ENCODE results near the gene EIF2B1. TPM values are rescaled to one million over a fixed set of nuclear protein-coding genes. Genes with fewer than 3 reads are reported as not detected.

The EIF2B1 gene
- total RNA-seq, 1 experiment from 2014 or later = 51.0 TPM

DNA sequence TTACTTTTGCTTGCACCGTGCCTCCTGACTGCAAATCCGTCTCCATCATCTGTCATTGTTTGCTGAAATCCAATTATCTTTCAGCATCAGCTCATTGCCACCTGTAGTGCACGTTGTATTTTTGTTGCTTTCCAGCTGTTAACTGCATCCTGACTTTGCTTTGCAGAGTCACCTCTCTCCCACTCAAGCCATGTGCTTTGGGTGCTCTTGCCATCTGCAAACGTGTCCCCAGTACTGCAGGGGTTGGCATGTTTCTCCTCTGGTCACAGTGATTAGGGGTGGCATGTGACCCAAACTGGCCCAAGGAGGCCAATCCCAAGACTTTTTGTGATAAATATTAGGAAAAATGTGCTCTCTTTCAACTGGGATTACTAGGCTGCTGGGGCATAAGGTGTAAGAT is 59.6 kb downstream of the EIF2B1 start:
- Histone ChIP-seq H3K9ac (ENCODE audit: low read length) (no peak overlapping the region), H3K9me3 (ENCODE audit: low read length) (no peaks in the 10 kb centered on the region), H3K4me1 (ENCODE audit: low read length) (peaks cover 3% of the 10 kb centered on the region; the same call in 1 of the 2 replicates), H3K4me2 (ENCODE audit: low read depth, low read length, poor library complexity, severe bottlenecking) (no peak overlapping the region), H3K4me3 (ENCODE audit: low read length) (no peak overlapping the region), H3K27ac (ENCODE audit: low read length) (no peak overlapping the region), H3K9me2 (replicated peaks; ENCODE audit: insufficient read depth, low read length) (no peaks in the 10 kb centered on the region), H4K20me1 (ENCODE audit: insufficient read depth, low read depth, low read length) (no peaks in the 10 kb centered on the region), H2AFZ (ENCODE audit: low read length) (no peak overlapping the region), H3K27me3 (ENCODE audit: low read length) (no peaks in the 10 kb centered on the region; the same call in 1 of the 2 replicates), H3K79me2 (ENCODE audit: low read length) (no peaks in the 10 kb centered on the region), H3K36me3 (ENCODE audit: insufficient read depth, low read length) (no peaks in the 10 kb centered on the region)
- DNase-seq = no peak

DNA sequence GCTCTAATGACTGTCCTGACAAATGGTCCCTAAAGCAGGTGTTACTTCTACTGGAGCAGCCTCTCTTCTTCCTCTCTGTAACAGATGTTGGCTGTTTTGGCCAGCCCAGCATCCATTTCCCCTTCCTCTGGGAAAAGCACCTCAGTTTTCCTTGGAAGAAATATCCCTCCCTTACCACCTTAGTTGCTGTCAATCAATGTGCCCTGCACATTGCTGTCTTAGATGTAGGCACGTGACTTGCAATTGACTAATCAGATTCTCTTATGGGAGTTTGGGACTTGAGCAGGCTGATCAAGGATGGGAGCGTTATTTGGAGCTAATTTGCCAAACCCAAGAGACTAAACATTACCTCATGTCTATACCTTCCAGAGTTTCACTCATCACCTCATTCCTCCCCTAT is 61.1 kb downstream of the EIF2B1 start:
- no peaks in the 10 kb centered on the region for H3K9me3 ChIP-seq (ENCODE audit: low read length)
- H3K4me2 ChIP-seq (ENCODE audit: low read depth, low read length, poor library complexity, severe bottlenecking) = no peak overlapping the region
- H3K27ac ChIP-seq (ENCODE audit: low read length) = no peak overlapping the region
- peaks cover 3% of the 10 kb centered on the region; the same call in 1 of the 2 replicates for H3K4me1 ChIP-seq (ENCODE audit: low read length)
- no peaks in the 10 kb centered on the region for H3K9me2 ChIP-seq (replicated peaks; ENCODE audit: insufficient read depth, low read length)
- H3K9ac ChIP-seq (ENCODE audit: low read length) = no peak overlapping the region
- H3K36me3 ChIP-seq (ENCODE audit: insufficient read depth, low read length) = no peaks in the 10 kb centered on the region
- no peaks in the 10 kb centered on the region; the same call in 1 of the 2 replicates for H3K27me3 ChIP-seq (ENCODE audit: low read length)
- DNase-seq = no peak
- no peaks in the 10 kb centered on the region for H3K79me2 ChIP-seq (ENCODE audit: low read length)
- H2AFZ ChIP-seq (ENCODE audit: low read length) = no peak overlapping the region
- H3K4me3 ChIP-seq (ENCODE audit: low read length) = no peak overlapping the region
- no peaks in the 10 kb centered on the region for H4K20me1 ChIP-seq (ENCODE audit: insufficient read depth, low read depth, low read length)

DNA sequence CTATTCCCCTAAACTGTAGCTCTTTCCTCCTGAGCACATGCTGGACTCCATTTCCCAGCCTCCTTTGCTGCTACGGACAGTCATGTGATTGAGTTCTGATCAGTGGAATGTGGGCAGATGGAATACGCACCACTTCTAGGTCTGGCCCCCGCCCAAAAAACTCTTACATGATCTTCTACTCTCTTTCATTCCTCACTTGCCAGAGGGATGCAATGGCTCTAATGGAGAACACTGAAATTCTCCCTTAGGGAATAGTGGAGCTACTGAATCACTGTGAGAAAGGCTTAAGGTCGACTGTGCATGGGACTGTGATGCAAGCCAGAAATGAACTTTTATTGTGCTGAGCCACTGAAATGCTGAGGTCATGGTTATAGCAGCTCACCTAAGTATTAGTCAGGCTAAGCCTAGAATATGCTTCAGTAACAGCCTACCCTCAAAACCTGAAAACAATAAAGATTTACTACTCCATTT is 62.1 kb downstream of the EIF2B1 start:
- H3K4me3 ChIP-seq (ENCODE audit: low read length) = no peak overlapping the region
- DNase-seq = no peak
- H3K27me3 ChIP-seq (ENCODE audit: low read length) = no peaks in the 10 kb centered on the region; the same call in 1 of the 2 replicates
- H3K4me1 ChIP-seq (ENCODE audit: low read length) = peaks cover 3% of the 10 kb centered on the region; the same call in 1 of the 2 replicates
- H3K79me2 ChIP-seq (ENCODE audit: low read length) = no peaks in the 10 kb centered on the region
- H3K9me2 ChIP-seq (replicated peaks; ENCODE audit: insufficient read depth, low read length) = no peaks in the 10 kb centered on the region
- H3K36me3 ChIP-seq (ENCODE audit: insufficient read depth, low read length) = no peaks in the 10 kb centered on the region
- H3K9me3 ChIP-seq (ENCODE audit: low read length) = no peaks in the 10 kb centered on the region
- H2AFZ ChIP-seq (ENCODE audit: low read length) = peak overlapping the region; percentile 91; the same call in 1 of the 2 replicates
- H3K4me2 ChIP-seq (ENCODE audit: low read depth, low read length, poor library complexity, severe bottlenecking) = peak overlapping the region; percentile 19
- no peak overlapping the region for H3K27ac ChIP-seq (ENCODE audit: low read length)
- H4K20me1 ChIP-seq (ENCODE audit: insufficient read depth, low read depth, low read length) = no peaks in the 10 kb centered on the region
- no peak overlapping the region for H3K9ac ChIP-seq (ENCODE audit: low read length)

Small RNA genes lying within 50 kb of the gene (small RNA-seq; reads per million reads assigned to genes)
- 0.24 reads per million for gene SNORA9B

Other genes with a start within 250 kb of the EIF2B1 start
- 44.1 and 48.4 TPM in 2 replicates for gene KMT5A, start 249.6 kb downstream of the EIF2B1 start, total RNA-seq (2014; rRNA removed; shearing (Covaris generic); ENCODE audit: low replicate concordance)
- gene RILPL2, start 197.0 kb downstream of the EIF2B1 start, total RNA-seq (2014; rRNA removed; shearing (Covaris generic); ENCODE audit: low replicate concordance) = 1.4 and 3.3 TPM in 2 replicates
- 12.6 and 25.3 TPM in 2 replicates for gene SNRNP35, start 175.5 kb downstream of the EIF2B1 start, total RNA-seq (2014; rRNA removed; shearing (Covaris generic); ENCODE audit: low replicate concordance)
- 0.07 TPM in 1 of 2 replicates, not detected in the other for gene RILPL1, start 100.0 kb downstream of the EIF2B1 start, total RNA-seq (2014; rRNA removed; shearing (Covaris generic); ENCODE audit: low replicate concordance)
- 119 and 154 TPM in 2 replicates for gene TMED2, start 49.1 kb downstream of the EIF2B1 start, total RNA-seq (2014; rRNA removed; shearing (Covaris generic); ENCODE audit: low replicate concordance)
- gene DDX55, start 31.6 kb downstream of the EIF2B1 start, total RNA-seq (2014; rRNA removed; shearing (Covaris generic); ENCODE audit: low replicate concordance) = 36.4 and 41.6 TPM in 2 replicates
- gene GTF2H3, start 143 bp upstream of the EIF2B1 start, total RNA-seq (2014; rRNA removed; shearing (Covaris generic); ENCODE audit: low replicate concordance) = 21.6 and 72.3 TPM in 2 replicates
- 3.1 and 6.4 TPM in 2 replicates for gene TCTN2, start 37.4 kb upstream of the EIF2B1 start, total RNA-seq (2014; rRNA removed; shearing (Covaris generic); ENCODE audit: low replicate concordance)
- 33.3 and 39.0 TPM in 2 replicates for gene ATP6V0A2, start 78.7 kb upstream of the EIF2B1 start, total RNA-seq (2014; rRNA removed; shearing (Covaris generic); ENCODE audit: low replicate concordance)
- gene DNAH10, start 128.6 kb upstream of the EIF2B1 start, total RNA-seq (2014; rRNA removed; shearing (Covaris generic); ENCODE audit: low replicate concordance) = 0.29 and 0.30 TPM in 2 replicates

All from Karpas-422 (cell line).